ENCODE results near the gene RALBP1.
A peak's percentile ranks its signal among the peaks of the same experiment; 100 is the strongest.

RALBP1 gene

GRCh38 chr18:9433671-9434121, 41.6 kb upstream of the RALBP1 start:
- Histone ChIP-seq H3K9me3 (replicated peaks in 1 of 2; ENCODE audit: control insufficient read depth in 2 of 2, insufficient read depth in 1 of 2, low read depth in 1 of 2, low read length in 2 of 2) (peaks cover 0 to 3% of the 10 kb centered on the region in 2 donors), H3K14ac (ENCODE audit: low read length) (no peak overlapping the region), H2AK5ac (ENCODE audit: low read depth, low read length) (no peak overlapping the region), H4K91ac (ENCODE audit: low read depth, low read length, poor library complexity) (no peak overlapping the region), H2BK5ac (ENCODE audit: low read length) (no peak overlapping the region), H3K4me2 (ENCODE audit: insufficient read depth, low read length, poor library complexity, severe bottlenecking) (no peak overlapping the region), H3K4me3 (ENCODE audit: low read length in 2 of 2) (peak overlapping the region in 1 of 2 donors; percentile 49), H3K36me3 (replicated peaks in 1 of 2; ENCODE audit: control insufficient read depth in 2 of 2, insufficient read depth in 2 of 2, low read length in 2 of 2) (peaks cover 0 to 1% of the 10 kb centered on the region in 2 donors), H3K27me3 (ENCODE audit: control insufficient read depth in 3 of 3, insufficient read depth in 3 of 3, low read depth in 1 of 3, low read length in 3 of 3) (no peaks in the 10 kb centered on the region), H3K23ac (ENCODE audit: low read depth, low read length, poor library complexity) (no peak overlapping the region), H2BK15ac (ENCODE audit: low read length) (peak overlapping the region; percentile 63), H4K8ac (ENCODE audit: low read depth, low read length) (no peak overlapping the region), H3K4ac (ENCODE audit: low read length) (no peak overlapping the region), H2AFZ (ENCODE audit: low read length) (peak overlapping the region; percentile 92), H3K4me1 (ENCODE audit: control insufficient read depth in 2 of 2, insufficient read depth in 1 of 2, low read depth in 1 of 2, low read length in 2 of 2) (peaks cover 11 to 17% of the 10 kb centered on the region in 2 donors), H3K79me1 (ENCODE audit: low read depth, low read length) (no peaks in the 10 kb centered on the region), H3K27ac (replicated peaks; ENCODE audit: low read length) (peak overlapping the region; percentile 99), H3K9ac (ENCODE audit: low read depth, low read length, poor library complexity) (no peak overlapping the region), H3K18ac (ENCODE audit: low read length) (peak overlapping the region; percentile 6), H2BK120ac (ENCODE audit: low read depth, low read length) (no peak overlapping the region), H2BK12ac (ENCODE audit: low read length) (peak overlapping the region; percentile 1)
- DNase-seq (ENCODE audit: low spot score), result no peak
- WGBS, 2 donors (ENCODE audit: extremely low coverage in 2 of 2, insufficient read length in 2 of 2, insufficient replicate concordance in 1 of 2), result no CpG with 5 or more reads among the region's 10 CpGs

DNA sequence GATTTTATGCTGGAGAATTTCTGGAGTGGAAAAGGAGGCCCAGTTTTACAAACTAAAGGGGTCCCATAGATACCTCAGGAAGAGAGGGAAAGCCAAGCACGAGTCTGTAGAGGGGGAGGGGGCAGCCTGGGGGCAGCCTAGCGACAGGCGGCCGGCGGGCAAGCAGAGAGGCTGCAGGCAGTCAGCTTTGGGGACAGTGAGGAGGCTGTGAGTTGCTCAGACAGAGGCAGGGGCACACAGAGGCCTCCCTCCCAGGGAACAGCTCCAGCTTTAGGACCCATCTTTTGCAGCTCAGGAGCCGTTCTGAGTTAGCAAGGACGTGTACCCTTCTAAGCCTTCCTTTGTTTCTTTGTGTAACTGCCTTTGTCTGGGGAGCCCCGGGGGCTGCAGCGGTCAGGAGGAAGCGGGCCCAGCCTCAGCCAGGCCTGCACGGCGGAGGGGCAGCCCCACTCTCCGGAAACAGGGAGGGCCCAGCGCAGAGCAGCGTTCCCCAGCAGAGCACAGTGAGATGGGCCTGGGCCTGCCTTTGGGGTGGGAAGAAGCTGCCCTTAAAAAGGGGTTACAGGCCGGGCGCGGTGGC, 41.1 kb upstream of the RALBP1 start:
- H3K4me3 ChIP-seq (ENCODE audit: low read length in 2 of 2), result peak overlapping the region in 1 of 2 donors; percentile 49
- no peaks in the 10 kb centered on the region for H3K27me3 ChIP-seq (ENCODE audit: control insufficient read depth in 3 of 3, insufficient read depth in 3 of 3, low read depth in 1 of 3, low read length in 3 of 3)
- peaks cover 11 to 17% of the 10 kb centered on the region in 2 donors for H3K4me1 ChIP-seq (ENCODE audit: control insufficient read depth in 2 of 2, insufficient read depth in 1 of 2, low read depth in 1 of 2, low read length in 2 of 2)
- H2BK15ac ChIP-seq (ENCODE audit: low read length), result peak overlapping the region; percentile 97
- H3K9me3 ChIP-seq (replicated peaks in 1 of 2; ENCODE audit: control insufficient read depth in 2 of 2, insufficient read depth in 1 of 2, low read depth in 1 of 2, low read length in 2 of 2), result peaks cover 0 to 3% of the 10 kb centered on the region in 2 donors
- H3K4me2 ChIP-seq (ENCODE audit: insufficient read depth, low read length, poor library complexity, severe bottlenecking), result peak overlapping the region; percentile 24
- no peak overlapping the region for H3K14ac ChIP-seq (ENCODE audit: low read length)
- H3K27ac ChIP-seq (replicated peaks; ENCODE audit: low read length), result peak overlapping the region; percentile 99
- H3K23ac ChIP-seq (ENCODE audit: low read depth, low read length, poor library complexity), result no peak overlapping the region
- H2BK120ac ChIP-seq (ENCODE audit: low read depth, low read length), result peak overlapping the region; percentile 70
- no CpG with 5 or more reads among the region's 18 CpGs for WGBS, 2 donors (ENCODE audit: extremely low coverage in 2 of 2, insufficient read length in 2 of 2, insufficient replicate concordance in 1 of 2)
- peak overlapping the region; percentile 82 for H3K9ac ChIP-seq (ENCODE audit: low read depth, low read length, poor library complexity)
- H3K18ac ChIP-seq (ENCODE audit: low read length), result peak overlapping the region; percentile 99
- peak overlapping the region; percentile 2 for H2BK12ac ChIP-seq (ENCODE audit: low read length)
- H2AFZ ChIP-seq (ENCODE audit: low read length), result peak overlapping the region; percentile 92
- H2AK5ac ChIP-seq (ENCODE audit: low read depth, low read length), result peak overlapping the region; percentile 79
- H3K4ac ChIP-seq (ENCODE audit: low read length), result peak overlapping the region; percentile 96
- peak; percentile 62 for DNase-seq (ENCODE audit: low spot score)
- no peaks in the 10 kb centered on the region for H3K79me1 ChIP-seq (ENCODE audit: low read depth, low read length)
- H4K8ac ChIP-seq (ENCODE audit: low read depth, low read length), result peak overlapping the region; percentile 24
- H3K36me3 ChIP-seq (replicated peaks in 1 of 2; ENCODE audit: control insufficient read depth in 2 of 2, insufficient read depth in 2 of 2, low read length in 2 of 2), result peaks cover 0 to 1% of the 10 kb centered on the region in 2 donors
- H2BK5ac ChIP-seq (ENCODE audit: low read length), result peak overlapping the region; percentile 91
- H4K91ac ChIP-seq (ENCODE audit: low read depth, low read length, poor library complexity), result no peak overlapping the region

DNA sequence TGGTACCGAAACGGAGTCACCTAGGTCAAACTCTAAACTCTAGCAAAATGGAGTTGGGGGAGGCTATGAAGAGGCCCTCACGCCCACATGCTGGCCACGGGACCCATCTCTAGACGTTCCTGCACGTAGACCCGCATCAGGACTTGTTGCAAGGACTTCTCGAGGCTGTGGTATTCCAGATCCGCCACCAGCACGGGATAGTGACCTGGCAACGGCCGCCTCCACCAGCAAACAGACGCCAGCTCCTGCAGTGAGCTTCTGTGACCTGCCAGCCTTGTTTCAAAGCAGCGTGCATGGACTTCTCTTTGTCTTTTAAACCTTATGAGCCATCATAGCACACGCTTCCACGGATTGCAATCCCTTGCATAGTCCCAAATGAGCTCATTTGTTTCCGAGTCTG, 40.3 kb upstream of the RALBP1 start:
- Histone ChIP-seq H3K4me3 (ENCODE audit: low read length in 2 of 2) (no peak overlapping the region), H2AK5ac (ENCODE audit: low read depth, low read length) (peak overlapping the region; percentile 94), H2BK5ac (ENCODE audit: low read length) (peak overlapping the region; percentile 91), H2BK12ac (ENCODE audit: low read length) (peak overlapping the region; percentile 90), H3K4me1 (ENCODE audit: control insufficient read depth in 2 of 2, insufficient read depth in 1 of 2, low read depth in 1 of 2, low read length in 2 of 2) (peaks cover 11 to 17% of the 10 kb centered on the region in 2 donors), H4K91ac (ENCODE audit: low read depth, low read length, poor library complexity) (peak overlapping the region; percentile 64), H3K27ac (replicated peaks; ENCODE audit: low read length) (peak overlapping the region; percentile 99), H3K4me2 (ENCODE audit: insufficient read depth, low read length, poor library complexity, severe bottlenecking) (no peak overlapping the region), H3K23ac (ENCODE audit: low read depth, low read length, poor library complexity) (no peak overlapping the region), H3K36me3 (replicated peaks in 1 of 2; ENCODE audit: control insufficient read depth in 2 of 2, insufficient read depth in 2 of 2, low read length in 2 of 2) (peaks cover 0 to 1% of the 10 kb centered on the region in 2 donors), H2AFZ (ENCODE audit: low read length) (peak overlapping the region; percentile 92), H3K9ac (ENCODE audit: low read depth, low read length, poor library complexity) (no peak overlapping the region), H4K8ac (ENCODE audit: low read depth, low read length) (no peak overlapping the region), H3K4ac (ENCODE audit: low read length) (peak overlapping the region; percentile 93), H3K27me3 (ENCODE audit: control insufficient read depth in 3 of 3, insufficient read depth in 3 of 3, low read depth in 1 of 3, low read length in 3 of 3) (no peaks in the 10 kb centered on the region), H3K79me1 (ENCODE audit: low read depth, low read length) (no peaks in the 10 kb centered on the region), H2BK120ac (ENCODE audit: low read depth, low read length) (no peak overlapping the region), H3K18ac (ENCODE audit: low read length) (peak overlapping the region; percentile 99), H3K9me3 (replicated peaks in 1 of 2; ENCODE audit: control insufficient read depth in 2 of 2, insufficient read depth in 1 of 2, low read depth in 1 of 2, low read length in 2 of 2) (peaks cover 0 to 3% of the 10 kb centered on the region in 2 donors), H2BK15ac (ENCODE audit: low read length) (peak overlapping the region; percentile 97), H3K14ac (ENCODE audit: low read length) (no peak overlapping the region)
- WGBS, 2 donors (ENCODE audit: extremely low coverage in 2 of 2, insufficient read length in 2 of 2, insufficient replicate concordance in 1 of 2), result no CpG with 5 or more reads among the region's 17 CpGs
- DNase-seq (ENCODE audit: low spot score), result no peak

- no peak overlapping the region for H2BK120ac ChIP-seq (ENCODE audit: low read depth, low read length)
- no peak overlapping the region for H4K8ac ChIP-seq (ENCODE audit: low read depth, low read length)
- no peak overlapping the region for H2BK12ac ChIP-seq (ENCODE audit: low read length)
- H3K23ac ChIP-seq (ENCODE audit: low read depth, low read length, poor library complexity), result no peak overlapping the region
- no peak overlapping the region for H3K18ac ChIP-seq (ENCODE audit: low read length)
- no peak overlapping the region for H2BK5ac ChIP-seq (ENCODE audit: low read length)
- no peak overlapping the region for H2AK5ac ChIP-seq (ENCODE audit: low read depth, low read length)
- H3K4me1 ChIP-seq (ENCODE audit: control insufficient read depth in 2 of 2, insufficient read depth in 1 of 2, low read depth in 1 of 2, low read length in 2 of 2), result peaks cover 11 to 17% of the 10 kb centered on the region in 2 donors
- WGBS, 2 donors (ENCODE audit: extremely low coverage in 2 of 2, insufficient read length in 2 of 2, insufficient replicate concordance in 1 of 2), result no CpG with 5 or more reads among the region's 5 CpGs
- peak overlapping the region; percentile 43 for H2BK15ac ChIP-seq (ENCODE audit: low read length)
- no peak overlapping the region for H3K4ac ChIP-seq (ENCODE audit: low read length)
- H3K14ac ChIP-seq (ENCODE audit: low read length), result no peak overlapping the region
- H3K4me3 ChIP-seq (ENCODE audit: low read length in 2 of 2), result no peak overlapping the region
- H3K4me2 ChIP-seq (ENCODE audit: insufficient read depth, low read length, poor library complexity, severe bottlenecking), result no peak overlapping the region
- no peaks in the 10 kb centered on the region for H3K79me1 ChIP-seq (ENCODE audit: low read depth, low read length)
- H3K27ac ChIP-seq (replicated peaks; ENCODE audit: low read length), result peak overlapping the region; percentile 1
- no peaks in the 10 kb centered on the region for H3K36me3 ChIP-seq (replicated peaks in 1 of 2; ENCODE audit: control insufficient read depth in 2 of 2, insufficient read depth in 2 of 2, low read length in 2 of 2)
- H2AFZ ChIP-seq (ENCODE audit: low read length), result peak overlapping the region; percentile 47
- no peaks in the 10 kb centered on the region for H3K9me3 ChIP-seq (replicated peaks in 1 of 2; ENCODE audit: control insufficient read depth in 2 of 2, insufficient read depth in 1 of 2, low read depth in 1 of 2, low read length in 2 of 2)
- no peak for DNase-seq (ENCODE audit: low spot score)
- H4K91ac ChIP-seq (ENCODE audit: low read depth, low read length, poor library complexity), result no peak overlapping the region
- H3K27me3 ChIP-seq (ENCODE audit: control insufficient read depth in 3 of 3, insufficient read depth in 3 of 3, low read depth in 1 of 3, low read length in 3 of 3), result no peaks in the 10 kb centered on the region
- H3K9ac ChIP-seq (ENCODE audit: low read depth, low read length, poor library complexity), result no peak overlapping the region
These were observed 38.9 kb upstream of the RALBP1 start for GRCh38 chr18:9436206-9436929.

Data from neuronal stem cell (in vitro differentiated cells).